ENCODE results near the gene PTPRF.

Gene PTPRF

GRCh38 chr1:43576521-43576920 lies 45.8 kb downstream of the PTPRF start:
- WGBS = 97% methylated on average over 3 of the region's 7 CpGs
- Histone ChIP-seq H4K91ac (ENCODE audit: low read length) (no peak overlapping the region), H2BK5ac (ENCODE audit: low read depth, low read length, poor library complexity, severe bottlenecking) (no peak overlapping the region), H3K4ac (ENCODE audit: low read depth in 1 of 2, low read length in 2 of 2) (no peak overlapping the region), H2BK15ac (ENCODE audit: low read depth, poor library complexity, severe bottlenecking) (no peak overlapping the region), H2BK12ac (ENCODE audit: low read length in 2 of 2) (no peak overlapping the region), H3K36me3 (ENCODE audit: control insufficient read depth in 1 of 2, insufficient read depth in 2 of 2, low read depth in 1 of 2, low read length in 2 of 2) (peaks cover 5 to 72% of the 10 kb centered on the region in 2 experiments), H3K14ac (ENCODE audit: low read length in 2 of 2) (no peak overlapping the region), H3K9ac (ENCODE audit: low read length) (no peak overlapping the region), H3K4me3 (ENCODE audit: insufficient read depth in 1 of 2, low read depth in 1 of 2, low read length in 2 of 2) (no peak overlapping the region), H3K27me3 (ENCODE audit: control insufficient read depth in 1 of 2, insufficient read depth in 1 of 2, low read length in 2 of 2) (no peaks in the 10 kb centered on the region), H3K27ac (ENCODE audit: low read length, poor library complexity, severe bottlenecking) (no peak overlapping the region), H4K8ac (ENCODE audit: low read length) (no peak overlapping the region), H3K23ac (ENCODE audit: low read length in 2 of 2) (no peak overlapping the region), H2AK5ac (ENCODE audit: low read length, severe bottlenecking) (no peak overlapping the region), H3K18ac (ENCODE audit: low read depth in 1 of 2, low read length in 2 of 2) (no peak overlapping the region), H3K9me3 (ENCODE audit: control insufficient read depth, low read length) (no peaks in the 10 kb centered on the region), H3K4me1 (ENCODE audit: control insufficient read depth, insufficient read depth, low read depth, low read length) (peaks cover 19% of the 10 kb centered on the region), H3K79me1 (replicated peaks; ENCODE audit: low read length, poor library complexity, severe bottlenecking) (peaks cover 2% of the 10 kb centered on the region), H3K4me2 (ENCODE audit: low read length, poor library complexity, severe bottlenecking) (no peak overlapping the region), H2BK120ac (ENCODE audit: low read depth, low read length) (no peak overlapping the region), H2AFZ (ENCODE audit: low read depth, low read length) (no peak overlapping the region)
- no peak for DNase-seq

GRCh38 chr1:43577655-43578542 lies 47.2 kb downstream of the PTPRF start:
- no peak overlapping the region for H2BK5ac ChIP-seq (ENCODE audit: low read depth, low read length, poor library complexity, severe bottlenecking)
- whole genome bisulfite sequencing = 93% methylated on average over 18 of the region's 18 CpGs

GRCh38 chr1:43580039-43580438 lies 49.4 kb downstream of the PTPRF start:
- no peak overlapping the region for H3K4me3 ChIP-seq (ENCODE audit: insufficient read depth in 1 of 2, low read depth in 1 of 2, low read length in 2 of 2)
- no peak overlapping the region for H2BK15ac ChIP-seq (ENCODE audit: low read depth, poor library complexity, severe bottlenecking)
- no peak overlapping the region for H3K23ac ChIP-seq (ENCODE audit: low read length in 2 of 2)
- H3K27me3 ChIP-seq (ENCODE audit: control insufficient read depth in 1 of 2, insufficient read depth in 1 of 2, low read length in 2 of 2) = no peaks in the 10 kb centered on the region
- no peak overlapping the region for H2BK12ac ChIP-seq (ENCODE audit: low read length in 2 of 2)
- peaks cover 2% of the 10 kb centered on the region for H3K79me1 ChIP-seq (replicated peaks; ENCODE audit: low read length, poor library complexity, severe bottlenecking)
- H3K36me3 ChIP-seq (ENCODE audit: control insufficient read depth in 1 of 2, insufficient read depth in 2 of 2, low read depth in 1 of 2, low read length in 2 of 2) = peaks cover 5 to 64% of the 10 kb centered on the region in 2 experiments
- no peak overlapping the region for H3K9ac ChIP-seq (ENCODE audit: low read length)
- no peak overlapping the region for H2AK5ac ChIP-seq (ENCODE audit: low read length, severe bottlenecking)
- no peaks in the 10 kb centered on the region for H3K9me3 ChIP-seq (ENCODE audit: control insufficient read depth, low read length)
- no peak overlapping the region for H3K18ac ChIP-seq (ENCODE audit: low read depth in 1 of 2, low read length in 2 of 2)
- no peak overlapping the region for H3K4me2 ChIP-seq (ENCODE audit: low read length, poor library complexity, severe bottlenecking)
- H2BK5ac ChIP-seq (ENCODE audit: low read depth, low read length, poor library complexity, severe bottlenecking) = no peak overlapping the region
- no peak overlapping the region for H4K91ac ChIP-seq (ENCODE audit: low read length)
- no peak overlapping the region for H3K27ac ChIP-seq (ENCODE audit: low read length, poor library complexity, severe bottlenecking)
- WGBS = 96% methylated on average over 9 of the region's 9 CpGs
- H4K8ac ChIP-seq (ENCODE audit: low read length) = no peak overlapping the region
- no peak overlapping the region for H3K14ac ChIP-seq (ENCODE audit: low read length in 2 of 2)
- no peak overlapping the region for H3K4ac ChIP-seq (ENCODE audit: low read depth in 1 of 2, low read length in 2 of 2)
- peaks cover 17% of the 10 kb centered on the region for H3K4me1 ChIP-seq (ENCODE audit: control insufficient read depth, insufficient read depth, low read depth, low read length)
- H2AFZ ChIP-seq (ENCODE audit: low read depth, low read length) = no peak overlapping the region
- no peak for DNase-seq
- H2BK120ac ChIP-seq (ENCODE audit: low read depth, low read length) = no peak overlapping the region

More at GRCh38 chr1:43577655-43578542, 47.2 kb downstream of the PTPRF start:
- Histone ChIP-seq H3K36me3 (ENCODE audit: control insufficient read depth in 1 of 2, insufficient read depth in 2 of 2, low read depth in 1 of 2, low read length in 2 of 2) (peaks cover 5 to 65% of the 10 kb centered on the region in 2 experiments), H3K4me2 (ENCODE audit: low read length, poor library complexity, severe bottlenecking) (no peak overlapping the region), H3K23ac (ENCODE audit: low read length in 2 of 2) (no peak overlapping the region), H3K4me3 (ENCODE audit: insufficient read depth in 1 of 2, low read depth in 1 of 2, low read length in 2 of 2) (no peak overlapping the region), H3K9me3 (ENCODE audit: control insufficient read depth, low read length) (no peaks in the 10 kb centered on the region), H3K4me1 (ENCODE audit: control insufficient read depth, insufficient read depth, low read depth, low read length) (peaks cover 25% of the 10 kb centered on the region), H2BK15ac (ENCODE audit: low read depth, poor library complexity, severe bottlenecking) (no peak overlapping the region), H2AK5ac (ENCODE audit: low read length, severe bottlenecking) (no peak overlapping the region), H2BK12ac (ENCODE audit: low read length in 2 of 2) (no peak overlapping the region), H3K27ac (ENCODE audit: low read length, poor library complexity, severe bottlenecking) (no peak overlapping the region), H3K9ac (ENCODE audit: low read length) (no peak overlapping the region), H3K4ac (ENCODE audit: low read depth in 1 of 2, low read length in 2 of 2) (no peak overlapping the region), H3K27me3 (ENCODE audit: control insufficient read depth in 1 of 2, insufficient read depth in 1 of 2, low read length in 2 of 2) (no peaks in the 10 kb centered on the region), H4K8ac (ENCODE audit: low read length) (no peak overlapping the region), H3K18ac (ENCODE audit: low read depth in 1 of 2, low read length in 2 of 2) (peak overlapping the region in 1 of 2 experiments; percentile 23), H3K79me1 (replicated peaks; ENCODE audit: low read length, poor library complexity, severe bottlenecking) (peaks cover 2% of the 10 kb centered on the region), H2BK120ac (ENCODE audit: low read depth, low read length) (no peak overlapping the region), H4K91ac (ENCODE audit: low read length) (no peak overlapping the region), H3K14ac (ENCODE audit: low read length in 2 of 2) (no peak overlapping the region), H2AFZ (ENCODE audit: low read depth, low read length) (no peak overlapping the region)
- DNase-seq = no peak

- peaks cover 2% of the 10 kb centered on the region for H3K79me1 ChIP-seq (replicated peaks; ENCODE audit: low read length, poor library complexity, severe bottlenecking)
- H3K4me1 ChIP-seq (ENCODE audit: control insufficient read depth, insufficient read depth, low read depth, low read length) = peaks cover 17% of the 10 kb centered on the region
- no peak overlapping the region for H2BK120ac ChIP-seq (ENCODE audit: low read depth, low read length)
- H3K23ac ChIP-seq (ENCODE audit: low read length in 2 of 2) = no peak overlapping the region
- H3K4me2 ChIP-seq (ENCODE audit: low read length, poor library complexity, severe bottlenecking) = no peak overlapping the region
- peak; percentile 93 for DNase-seq
- peak overlapping the region; percentile 29 to 68 for H3K4ac ChIP-seq (ENCODE audit: low read depth in 1 of 2, low read length in 2 of 2)
- H3K18ac ChIP-seq (ENCODE audit: low read depth in 1 of 2, low read length in 2 of 2) = peak overlapping the region; percentile 16 to 82
- peaks cover 5 to 56% of the 10 kb centered on the region in 2 experiments for H3K36me3 ChIP-seq (ENCODE audit: control insufficient read depth in 1 of 2, insufficient read depth in 2 of 2, low read depth in 1 of 2, low read length in 2 of 2)
- peak overlapping the region in 1 of 2 experiments; percentile 68 for H3K14ac ChIP-seq (ENCODE audit: low read length in 2 of 2)
- peak overlapping the region; percentile 46 for H2AFZ ChIP-seq (ENCODE audit: low read depth, low read length)
- no peak overlapping the region for H4K91ac ChIP-seq (ENCODE audit: low read length)
- no peaks in the 10 kb centered on the region for H3K9me3 ChIP-seq (ENCODE audit: control insufficient read depth, low read length)
- no peak overlapping the region for H3K9ac ChIP-seq (ENCODE audit: low read length)
- H3K27ac ChIP-seq (ENCODE audit: low read length, poor library complexity, severe bottlenecking) = peak overlapping the region; percentile 36
- H2BK15ac ChIP-seq (ENCODE audit: low read depth, poor library complexity, severe bottlenecking) = no peak overlapping the region
- H3K27me3 ChIP-seq (ENCODE audit: control insufficient read depth in 1 of 2, insufficient read depth in 1 of 2, low read length in 2 of 2) = no peaks in the 10 kb centered on the region
- peak overlapping the region; percentile 8 for H4K8ac ChIP-seq (ENCODE audit: low read length)
- no peak overlapping the region for H2BK5ac ChIP-seq (ENCODE audit: low read depth, low read length, poor library complexity, severe bottlenecking)
- H2AK5ac ChIP-seq (ENCODE audit: low read length, severe bottlenecking) = peak overlapping the region; percentile 47
- H3K4me3 ChIP-seq (ENCODE audit: insufficient read depth in 1 of 2, low read depth in 1 of 2, low read length in 2 of 2) = no peak overlapping the region
- 46% methylated on average over 5 of the region's 5 CpGs for WGBS
- peak overlapping the region in 1 of 2 experiments; percentile 51 for H2BK12ac ChIP-seq (ENCODE audit: low read length in 2 of 2)
These were observed 51.5 kb downstream of the PTPRF start for GRCh38 chr1:43582162-43582566.
